WI38 (cell line): ENCODE data around the gene MIOX.

Experiments
- H3K4me3 ChIP-seq: 2 replicates; pipeline ENCODE4 v1.5.1; 2011; ENCODE audit warnings: low read depth, mild to moderate bottlenecking, control low read depth, low read length
- CTCF ChIP-seq: IDR thresholded peaks from 2 replicates; pipeline ENCODE4 v1.5.1; 2012; ENCODE audit warnings: low read depth, mild to moderate bottlenecking, control low read depth, low read length

MIOX gene

GRCh38 chr22:50463188-50463900 lies 23.3 kb upstream of the MIOX start:
- no peak overlapping the region for H3K4me3 ChIP-seq
- TF ChIP-seq CTCF: no peak

DNA sequence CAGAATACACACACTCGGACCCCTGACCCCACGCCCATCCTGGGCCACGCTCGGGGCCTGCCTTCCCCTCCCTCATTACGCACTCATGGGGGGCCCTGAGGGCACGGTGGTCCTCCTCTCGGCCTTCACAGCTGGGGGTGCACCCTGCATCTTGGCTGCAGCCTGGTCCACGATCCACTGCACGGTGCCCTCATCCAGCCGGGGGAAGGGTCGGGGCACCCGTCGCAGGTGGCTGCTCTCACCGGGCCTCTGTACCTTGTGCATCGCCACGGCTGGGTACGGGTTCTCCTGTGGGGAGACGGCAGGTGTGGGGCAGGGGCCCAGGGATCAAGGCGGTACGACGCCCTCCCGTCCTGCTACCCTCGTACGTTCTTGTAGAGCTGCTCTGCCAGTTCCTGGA lies 22.2 kb upstream of the MIOX start:
- no peak overlapping the region for H3K4me3 ChIP-seq
- no peak for TF ChIP-seq CTCF

GRCh38 chr22:50465066-50465930 lies 21.4 kb upstream of the MIOX start:
- TF ChIP-seq CTCF: no peak
- no peak overlapping the region for H3K4me3 ChIP-seq

DNA sequence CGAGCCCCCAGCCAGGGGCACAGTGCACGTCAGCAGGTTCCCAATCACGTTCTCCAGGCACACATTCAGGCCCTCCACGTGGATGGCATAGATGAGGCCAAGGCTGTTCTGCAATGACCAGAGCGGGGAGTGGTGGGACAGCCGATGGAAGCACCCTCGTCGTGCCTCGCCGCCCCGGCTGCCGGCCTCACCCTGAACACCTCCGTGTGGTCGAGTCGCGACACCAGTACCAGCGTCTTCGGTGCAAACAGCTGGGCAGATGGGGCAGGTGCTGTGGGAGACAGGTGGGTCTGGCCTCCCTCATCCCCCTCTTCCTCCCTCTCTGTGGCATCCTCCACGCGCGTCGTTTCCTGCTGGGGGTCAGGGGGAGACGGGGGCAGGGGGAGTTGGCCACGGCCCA lies 19.3 kb upstream of the MIOX start:
- TF ChIP-seq CTCF: no peak
- no peak overlapping the region for H3K4me3 ChIP-seq

GRCh38 chr22:50467773-50468440 lies 18.8 kb upstream of the MIOX start:
- TF ChIP-seq CTCF: no peak
- no peak overlapping the region for H3K4me3 ChIP-seq

- H3K4me3 ChIP-seq: no peak overlapping the region
- no peak for TF ChIP-seq CTCF
Measured at GRCh38 chr22:50468626-50469025, 18.0 kb upstream of the MIOX start.
